Transverse colon (tissue), 4 donors: Measurements from ENCODE around the gene DVL1. TPM values are rescaled to one million over a fixed set of nuclear protein-coding genes. Genes with fewer than 3 reads are reported as not detected.
A peak's percentile ranks its signal among the peaks of the same experiment; 100 is the strongest.

Experiments used
- DNase-seq: peaks from one replicate; pipeline ENCODE4 v3.0.0-alpha.2; 2019
- H3K27ac ChIP-seq, 4 donors: fragments of 200-600 bp; sonication (generic); 2 replicates each; pipeline ENCODE4 v1.5.1; 2016 to 2018; ENCODE audit warnings: inconsistent platforms in 4 of 4
- H3K27me3 ChIP-seq: fragments of 200-600 bp; sonication (generic); 2 replicates; pipeline ENCODE4 v1.5.1; 2017; ENCODE audit warnings: inconsistent platforms
- H3K36me3 ChIP-seq, 4 donors: fragments of 200-600 bp; sonication (generic); 2 replicates each; pipeline ENCODE4 v1.5.1; 2017 to 2019; ENCODE audit warnings: inconsistent platforms in 4 of 4
- H3K4me1 ChIP-seq, 4 donors: fragments of 200-600 bp; sonication (generic); 2 replicates each; pipeline ENCODE4 v1.5.1; 2017 to 2020; ENCODE audit warnings: inconsistent platforms in 4 of 4
- H3K4me3 ChIP-seq, 4 donors: fragments of 200-600 bp; sonication (generic); 1 replicate in 1 of 4; 2 replicates in 3 of 4; pipeline versions ENCODE4 v1.5.1 to v1.6.1; 2017 to 2019; ENCODE audit warnings: inconsistent platforms in 4 of 4
- H3K9me3 ChIP-seq, 2 donors: fragments of 200-600 bp; sonication (generic); 2 replicates each; pipeline ENCODE4 v1.5.1; 2017 to 2019; ENCODE audit warnings: inconsistent platforms in 2 of 2
- CTCF ChIP-seq, 5 experiments: fragments of 200-600 bp in 3 of 5; fragments of 450-650 bp in 2 of 5; sonication (generic) in 3 of 5; IDR thresholded peaks; 1 replicate in 2 of 5; 2 replicates in 3 of 5; pipeline ENCODE4 v1.5.1; 2016 to 2017; ENCODE audit warnings: antibody characterized with exemption in 5 of 5, inconsistent platforms in 3 of 5, mild to moderate bottlenecking in 2 of 5, moderate library complexity in 1 of 5
- EP300 ChIP-seq: sonication (generic); formaldehyde crosslinking; IDR thresholded peaks from one replicate; pipeline ENCODE4 v1.6.1; 2017; ENCODE audit warnings: antibody characterized with exemption, low read depth
- POLR2A ChIP-seq: fragments of 450-650 bp; IDR thresholded peaks from one replicate; pipeline ENCODE4 v1.6.1; 2016; ENCODE audit warnings: antibody characterized with exemption, mild to moderate bottlenecking, moderate library complexity
- POLR2AphosphoS5 ChIP-seq, 3 donors: sonication (generic); formaldehyde crosslinking; IDR thresholded peaks; one replicate each; pipeline ENCODE4 v1.6.1; 2016; ENCODE audit warnings: antibody characterized with exemption in 3 of 3
- WGBS, 2 donors: methylation state at CpG; one replicate each; pipeline ENCODE4 v1.1.5; 2018; ENCODE audit warnings: low coverage in 1 of 2; 5-methylcytosine and 5-hydroxymethylcytosine counted together
- in situ Hi-C, 4 donors: fragments of 200-750 bp; cut with MboI; loops; one replicate each; pipeline versions ENCODE4 v1.15.0 to v1.15.1; 2017; ENCODE audit warnings: low sequenced_read_pairs in 3 of 4, low pct_ligation_motif_present in 1 of 4, low pct_unique_long_range_greater_than_20kb in 1 of 4
- intact Hi-C: fragments of 100-400 bp; cut with DNase I; formaldehyde crosslinking; loops from one replicate; pipeline ENCODE4 v1.15.1; 2023; ENCODE audit warnings: low total_unique reads
- total RNA-seq, 4 donors: library from RNA; depleted of rRNA; stranded (reverse); fragments of >200 nt; gene quantifications; one replicate each; pipeline ENCODE4 v1.1.0, GENCODE V29; 2016

The DVL1 gene
- total RNA-seq, 4 donors from 2014 or later, result 103 to 182 (median 115) TPM

GRCh38 chr1:1338278-1338677, 10.9 kb downstream of the DVL1 start:
- peaks cover 0 to 3% (median 0%) of the 10 kb centered on the region in 4 donors for H3K36me3 ChIP-seq
- intact Hi-C loops (no loop called here), in situ Hi-C loops (no loop called here)
- peaks cover 0 to 4% (median 1%) of the 10 kb centered on the region in 4 donors for H3K4me1 ChIP-seq
- H3K9me3 ChIP-seq, result no peaks in the 10 kb centered on the region
- no peak for DNase-seq
- no peak for TF ChIP-seq CTCF (IDR thresholded peaks at IDR 0.05)
- no peak for TF ChIP-seq POLR2A
- no peak for TF ChIP-seq EP300
- TF ChIP-seq POLR2AphosphoS5 (IDR thresholded peaks at IDR 0.05), result no peak
- WGBS, 2 donors, result 95% methylated on average over 33 of the region's 36 CpGs; no CpG with 5 or more reads in 1 of the 2 donors
- no peaks in the 10 kb centered on the region for H3K27me3 ChIP-seq
- no peak overlapping the region for H3K4me3 ChIP-seq
- H3K27ac ChIP-seq, result no peak overlapping the region

GRCh38 chr1:1337793-1338147, 11.4 kb downstream of the DVL1 start:
- in situ Hi-C loops, result no loop called here
- Histone ChIP-seq H3K4me1 (peaks cover 0 to 9% (median 7%) of the 10 kb centered on the region in 4 donors), H3K27me3 (no peaks in the 10 kb centered on the region), H3K27ac (no peak overlapping the region), H3K36me3 (peaks cover 0 to 3% (median 0%) of the 10 kb centered on the region in 4 donors), H3K9me3 (no peaks in the 10 kb centered on the region), H3K4me3 (no peak overlapping the region)
- peak; percentile 71 for DNase-seq
- TF ChIP-seq POLR2AphosphoS5 (IDR thresholded peaks at IDR 0.05), result no peak
- no peak for TF ChIP-seq EP300
- TF ChIP-seq POLR2A, result no peak
- no peak for TF ChIP-seq CTCF (IDR thresholded peaks at IDR 0.05)
- 74% methylated on average over 18 of the region's 18 CpGs; no CpG with 5 or more reads in 1 of the 2 donors for WGBS, 2 donors
- intact Hi-C loops, result no loop called here

GRCh38 chr1:1336931-1337792, 12.1 kb downstream of the DVL1 start:
- DNase-seq, result no peak
- H3K4me1 ChIP-seq, result peaks cover 0 to 12% (median 9%) of the 10 kb centered on the region in 4 donors
- TF ChIP-seq CTCF (IDR thresholded peaks at IDR 0.05) (no peak), POLR2AphosphoS5 (IDR thresholded peaks at IDR 0.05) (no peak), EP300 (no peak), POLR2A (no peak)
- H3K27me3 ChIP-seq, result peaks cover 2% of the 10 kb centered on the region
- no peaks in the 10 kb centered on the region for H3K9me3 ChIP-seq
- peaks cover 0 to 3% (median 0%) of the 10 kb centered on the region in 4 donors for H3K36me3 ChIP-seq
- in situ Hi-C loops, result no loop called here
- H3K4me3 ChIP-seq, result no peak overlapping the region
- intact Hi-C loops, result no loop called here
- 91% methylated on average over 29 of the region's 32 CpGs; no CpG with 5 or more reads in 1 of the 2 donors for WGBS, 2 donors
- no peak overlapping the region for H3K27ac ChIP-seq

GRCh38 chr1:1336446-1336845, 12.8 kb downstream of the DVL1 start:
- 92% methylated on average over 26 of the region's 26 CpGs; no CpG with 5 or more reads in 1 of the 2 donors for WGBS, 2 donors
- TF ChIP-seq CTCF (IDR thresholded peaks at IDR 0.05) (no peak), EP300 (no peak), POLR2AphosphoS5 (IDR thresholded peaks at IDR 0.05) (no peak), POLR2A (no peak)
- no peak for DNase-seq
- Histone ChIP-seq H3K4me3 (no peak overlapping the region), H3K27me3 (peaks cover 9% of the 10 kb centered on the region), H3K27ac (no peak overlapping the region), H3K9me3 (no peaks in the 10 kb centered on the region), H3K36me3 (peaks cover 0 to 3% (median 0%) of the 10 kb centered on the region in 4 donors), H3K4me1 (peaks cover 2 to 12% (median 9%) of the 10 kb centered on the region in 4 donors)
- in situ Hi-C loops, result no loop called here
- intact Hi-C loops, result no loop called here
